ENCODE measurements around the gene ENTPD7. TPM values are rescaled to one million over a fixed set of nuclear protein-coding genes. Genes with fewer than 3 reads are reported as not detected.
A peak's percentile ranks its signal among the peaks of the same experiment; 100 is the strongest.
"Not testable (repeated sequence)": the region's sequence is repeated elsewhere in the genome, so short reads cannot be mapped to it uniquely, and the experiment has no call there.

ENTPD7 gene
- total RNA-seq, 1 donor from 2014 or later = 20.6 TPM

GRCh38 chr10:99733366-99733765 lies 74.1 kb downstream of the ENTPD7 start:
- TF ChIP-seq CTCF (IDR thresholded peaks at IDR 0.05; ENCODE audit: unreplicated experiment) = no peak
- Mint-ChIP-seq H3K27ac (no peak overlapping the region), H3K9me3 (no peaks in the 10 kb centered on the region), H3K4me1 (peaks cover 12% of the 10 kb centered on the region), H3K27me3 (ENCODE audit: low read depth) (no peaks in the 10 kb centered on the region), H3K4me3 (peak overlapping the region; percentile 46), H3K36me3 (peaks cover 12% of the 10 kb centered on the region)
- no peak for DNase-seq (ENCODE audit: low spot score in 2 of 2, unreplicated experiment in 2 of 2)

GRCh38 chr10:99734111-99734510 lies 74.8 kb downstream of the ENTPD7 start:
- not testable (repeated sequence) for H3K27ac Mint-ChIP-seq; H3K4me3 Mint-ChIP-seq; H3K9me3 Mint-ChIP-seq; H3K27me3 Mint-ChIP-seq (ENCODE audit: low read depth); DNase-seq (ENCODE audit: low spot score in 2 of 2, unreplicated experiment in 2 of 2)
- Mint-ChIP-seq H3K4me1 (peaks cover 12% of the 10 kb centered on the region), H3K36me3 (peaks cover 19% of the 10 kb centered on the region)

GRCh38 chr10:99740260-99740659 lies 81.0 kb downstream of the ENTPD7 start:
- no peak overlapping the region for H3K4me3 Mint-ChIP-seq
- peaks cover 29% of the 10 kb centered on the region for H3K9me3 Mint-ChIP-seq
- H3K27ac Mint-ChIP-seq = no peak overlapping the region
- DNase-seq (ENCODE audit: low spot score in 2 of 2, unreplicated experiment in 2 of 2) = no peak
- peaks cover 63% of the 10 kb centered on the region for H3K36me3 Mint-ChIP-seq
- H3K27me3 Mint-ChIP-seq (ENCODE audit: low read depth) = no peaks in the 10 kb centered on the region
- no peaks in the 10 kb centered on the region for H3K4me1 Mint-ChIP-seq
- no peak for TF ChIP-seq CTCF (IDR thresholded peaks at IDR 0.05; ENCODE audit: unreplicated experiment)

GRCh38 chr10:99740933-99741559 lies 81.7 kb downstream of the ENTPD7 start:
- DNase-seq (ENCODE audit: low spot score in 2 of 2, unreplicated experiment in 2 of 2) = no peak
- Mint-ChIP-seq H3K4me1 (no peaks in the 10 kb centered on the region), H3K27ac (no peak overlapping the region), H3K36me3 (peaks cover 64% of the 10 kb centered on the region), H3K27me3 (ENCODE audit: low read depth) (no peaks in the 10 kb centered on the region), H3K9me3 (peaks cover 29% of the 10 kb centered on the region), H3K4me3 (no peak overlapping the region)
- TF ChIP-seq CTCF (IDR thresholded peaks at IDR 0.05; ENCODE audit: unreplicated experiment) = no peak

- no peak for DNase-seq (ENCODE audit: low spot score in 2 of 2, unreplicated experiment in 2 of 2)
- no peaks in the 10 kb centered on the region for H3K4me1 Mint-ChIP-seq
- H3K9me3 Mint-ChIP-seq = peaks cover 29% of the 10 kb centered on the region
- H3K27ac Mint-ChIP-seq = no peak overlapping the region
- no peaks in the 10 kb centered on the region for H3K27me3 Mint-ChIP-seq (ENCODE audit: low read depth)
- no peak overlapping the region for H3K4me3 Mint-ChIP-seq
- peaks cover 63% of the 10 kb centered on the region for H3K36me3 Mint-ChIP-seq
- TF ChIP-seq CTCF (IDR thresholded peaks at IDR 0.05; ENCODE audit: unreplicated experiment) = no peak
Observed at GRCh38 chr10:99742254-99742653, 82.9 kb downstream of the ENTPD7 start.

- H3K4me1 Mint-ChIP-seq = no peaks in the 10 kb centered on the region
Observed at GRCh38 chr10:99742701-99743100, 83.4 kb downstream of the ENTPD7 start.

More at GRCh38 chr10:99742701-99743100, 83.4 kb downstream of the ENTPD7 start:
- H3K27ac Mint-ChIP-seq = no peak overlapping the region
- no peak for DNase-seq (ENCODE audit: low spot score in 2 of 2, unreplicated experiment in 2 of 2)
- peaks cover 58% of the 10 kb centered on the region for H3K36me3 Mint-ChIP-seq
- H3K27me3 Mint-ChIP-seq (ENCODE audit: low read depth) = no peaks in the 10 kb centered on the region
- H3K9me3 Mint-ChIP-seq = peaks cover 29% of the 10 kb centered on the region
- TF ChIP-seq CTCF (IDR thresholded peaks at IDR 0.05; ENCODE audit: unreplicated experiment) = no peak
- H3K4me3 Mint-ChIP-seq = no peak overlapping the region

All from mesothelial cell of epicardium (in vitro differentiated cells).